ENCODE measurements around the gene MEA1.

DNA sequence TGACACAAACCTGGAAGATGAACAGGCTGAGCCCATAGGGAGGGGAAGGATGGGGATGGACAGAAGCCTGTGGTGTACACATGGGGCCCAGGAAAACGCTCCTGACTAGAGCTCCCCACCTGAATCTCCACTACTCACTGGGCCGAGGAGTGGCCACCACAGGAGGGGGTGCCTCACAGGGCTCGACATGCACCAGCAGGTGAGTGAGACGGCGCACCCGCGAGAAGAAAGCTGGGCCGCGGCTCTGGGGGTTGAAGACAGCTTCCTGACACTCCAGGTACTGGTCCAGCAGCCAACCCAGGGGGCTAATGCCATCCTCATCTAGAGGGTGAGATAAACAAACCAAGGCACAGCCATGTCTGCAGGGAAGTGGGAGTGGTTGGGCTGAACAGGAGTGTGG lies 29.6 kb upstream of the MEA1 start:
- TF ChIP-seq, protein P1, sequence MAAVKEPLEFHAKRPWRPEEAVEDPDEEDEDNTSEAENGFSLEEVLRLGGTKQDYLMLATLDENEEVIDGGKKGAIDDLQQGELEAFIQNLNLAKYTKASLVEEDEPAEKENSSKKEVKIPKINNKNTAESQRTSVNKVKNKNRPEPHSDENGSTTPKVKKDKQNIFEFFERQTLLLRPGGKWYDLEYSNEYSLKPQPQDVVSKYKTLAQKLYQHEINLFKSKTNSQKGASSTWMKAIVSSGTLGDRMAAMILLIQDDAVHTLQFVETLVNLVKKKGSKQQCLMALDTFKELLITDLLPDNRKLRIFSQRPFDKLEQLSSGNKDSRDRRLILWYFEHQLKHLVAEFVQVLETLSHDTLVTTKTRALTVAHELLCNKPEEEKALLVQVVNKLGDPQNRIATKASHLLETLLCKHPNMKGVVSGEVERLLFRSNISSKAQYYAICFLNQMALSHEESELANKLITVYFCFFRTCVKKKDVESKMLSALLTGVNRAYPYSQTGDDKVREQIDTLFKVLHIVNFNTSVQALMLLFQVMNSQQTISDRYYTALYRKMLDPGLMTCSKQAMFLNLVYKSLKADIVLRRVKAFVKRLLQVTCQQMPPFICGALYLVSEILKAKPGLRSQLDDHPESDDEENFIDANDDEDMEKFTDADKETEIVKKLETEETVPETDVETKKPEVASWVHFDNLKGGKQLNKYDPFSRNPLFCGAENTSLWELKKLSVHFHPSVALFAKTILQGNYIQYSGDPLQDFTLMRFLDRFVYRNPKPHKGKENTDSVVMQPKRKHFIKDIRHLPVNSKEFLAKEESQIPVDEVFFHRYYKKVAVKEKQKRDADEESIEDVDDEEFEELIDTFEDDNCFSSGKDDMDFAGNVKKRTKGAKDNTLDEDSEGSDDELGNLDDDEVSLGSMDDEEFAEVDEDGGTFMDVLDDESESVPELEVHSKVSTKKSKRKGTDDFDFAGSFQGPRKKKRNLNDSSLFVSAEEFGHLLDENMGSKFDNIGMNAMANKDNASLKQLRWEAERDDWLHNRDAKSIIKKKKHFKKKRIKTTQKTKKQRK (IDR thresholded peaks at IDR 0.05; ENCODE audit: low read depth, low read length) = no peak
- TF ChIP-seq SRF (IDR thresholded peaks at IDR 0.05; ENCODE audit: low read depth in 2 of 2, low read length in 2 of 2) (no peak), SMAD1 (IDR thresholded peaks at IDR 0.05; ENCODE audit: low read depth, partially characterized antibody) (no peak)
